Neuronal stem cell (in vitro differentiated cells): ENCODE data around the gene RPLP1. TPM values are rescaled to one million over a fixed set of nuclear protein-coding genes. Genes with fewer than 3 reads are reported as not detected.

Experiments
- DNase-seq: peaks from one replicate; pipeline ENCODE4 v3.0.0-alpha.2; 2013; ENCODE audit warnings: low spot score
- H2AFZ ChIP-seq: one replicate; pipeline ENCODE4 v1.6.1; 2013; ENCODE audit warnings: mild to moderate bottlenecking, low read length, inconsistent platforms
- H2AK5ac ChIP-seq: 2 replicates; pipeline ENCODE4 v1.6.1; 2013; ENCODE audit warnings: low read depth, mild to moderate bottlenecking, inconsistent platforms, low read length, moderate library complexity, mixed read lengths
- H2BK120ac ChIP-seq: 2 replicates; pipeline ENCODE4 v1.6.1; 2013; ENCODE audit warnings: low read depth, mild to moderate bottlenecking, inconsistent platforms, low read length, moderate library complexity, mixed read lengths
- H2BK12ac ChIP-seq: one replicate; pipeline ENCODE4 v1.6.1; 2013; ENCODE audit warnings: low read length, inconsistent platforms
- H2BK15ac ChIP-seq: 2 replicates; pipeline ENCODE4 v1.6.1; 2013; ENCODE audit warnings: mild to moderate bottlenecking, low read length, inconsistent platforms, mixed read lengths
- H2BK5ac ChIP-seq: one replicate; pipeline ENCODE4 v1.6.1; 2013; ENCODE audit warnings: inconsistent platforms, mild to moderate bottlenecking, low read length, moderate library complexity
- H3K14ac ChIP-seq: one replicate; pipeline ENCODE4 v1.6.1; 2013; ENCODE audit warnings: low read length, inconsistent platforms
- H3K18ac ChIP-seq: 2 replicates; pipeline ENCODE4 v1.6.1; 2013; ENCODE audit warnings: low read length, inconsistent platforms
- H3K23ac ChIP-seq: 2 replicates; pipeline ENCODE4 v1.6.1; 2013; ENCODE audit warnings: low read depth, mild to moderate bottlenecking, mixed read lengths, low read length, inconsistent platforms; ENCODE audit not compliant: poor library complexity
- H3K27ac ChIP-seq: replicated peaks from 3 replicates; pipeline ENCODE4 v1.5.1; 2013; ENCODE audit warnings: low read length, inconsistent platforms
- H3K27me3 ChIP-seq, 3 experiments: 2 replicates each; pipeline ENCODE4 v1.6.1; 2013; ENCODE audit warnings: low read length in 3 of 3, mild to moderate bottlenecking in 2 of 3, inconsistent platforms in 1 of 3, low read depth in 1 of 3, mixed read lengths in 1 of 3, moderate library complexity in 1 of 3; ENCODE audit not compliant: control insufficient read depth in 3 of 3, insufficient read depth in 3 of 3
- H3K36me3 ChIP-seq, 2 donors: replicated peaks in 1 of 2; 2 replicates each; pipeline ENCODE4 v1.6.1; 2013; ENCODE audit warnings: low read length in 2 of 2; ENCODE audit not compliant: control insufficient read depth in 2 of 2, insufficient read depth in 2 of 2
- H3K4ac ChIP-seq: 2 replicates; pipeline ENCODE4 v1.6.1; 2013; ENCODE audit warnings: inconsistent platforms, mild to moderate bottlenecking, low read length, moderate library complexity
- H3K4me1 ChIP-seq, 2 donors: 1 replicate in 1 of 2; 2 replicates in 1 of 2; pipeline ENCODE4 v1.6.1; 2013; ENCODE audit warnings: low read length in 2 of 2, low read depth in 1 of 2; ENCODE audit not compliant: control insufficient read depth in 2 of 2, insufficient read depth in 1 of 2
- H3K4me2 ChIP-seq: one replicate; pipeline ENCODE4 v1.6.1; 2013; ENCODE audit warnings: mild to moderate bottlenecking, low read length, inconsistent platforms; ENCODE audit not compliant: insufficient read depth, poor library complexity, severe bottlenecking
- H3K4me3 ChIP-seq, 2 donors: 2 replicates each; pipeline ENCODE4 v1.5.1; 2013; ENCODE audit warnings: low read length in 2 of 2, mild to moderate bottlenecking in 2 of 2, inconsistent platforms in 1 of 2, moderate library complexity in 1 of 2
- H3K79me1 ChIP-seq: one replicate; pipeline ENCODE4 v1.6.1; 2013; ENCODE audit warnings: low read depth, mild to moderate bottlenecking, inconsistent platforms, low read length, moderate library complexity
- H3K9ac ChIP-seq: one replicate; pipeline ENCODE4 v1.6.1; 2013; ENCODE audit warnings: mild to moderate bottlenecking, low read depth, low read length, inconsistent platforms; ENCODE audit not compliant: poor library complexity
- H3K9me3 ChIP-seq, 2 donors: replicated peaks in 1 of 2; 2 replicates each; pipeline versions ENCODE3 to v1.6.1; 2013; ENCODE audit warnings: low read length in 2 of 2, mild to moderate bottlenecking in 2 of 2, inconsistent platforms in 1 of 2, low read depth in 1 of 2, mixed read lengths in 1 of 2, moderate library complexity in 1 of 2; ENCODE audit not compliant: control insufficient read depth in 2 of 2, insufficient read depth in 1 of 2
- H4K8ac ChIP-seq: one replicate; pipeline ENCODE4 v1.6.1; 2013; ENCODE audit warnings: low read depth, mild to moderate bottlenecking, inconsistent platforms, low read length, moderate library complexity
- H4K91ac ChIP-seq: one replicate; pipeline ENCODE4 v1.6.1; 2013; ENCODE audit warnings: low read length, low read depth, mild to moderate bottlenecking, inconsistent platforms; ENCODE audit not compliant: poor library complexity
- WGBS, 2 donors: extraction: QIAGEN DNeasy Blood & Tissue Kit; methylation state at CpG; one replicate each; pipeline ENCODE4 v1.1.7; 2013; ENCODE audit warnings: missing lambda C conversion rate in 2 of 2, mixed read lengths in 1 of 2; ENCODE audit not compliant: insufficient read length in 2 of 2, insufficient replicate concordance in 1 of 2; ENCODE audit errors: extremely low coverage in 2 of 2; 5-methylcytosine and 5-hydroxymethylcytosine counted together
- polyA plus RNA-seq, 2 experiments: library from polyadenylated mRNA; stranded (reverse); fragments of 200-250 nt; gene quantifications; one replicate each; pipeline ENCODE4 v1.2.3, GENCODE V29; 2013

Gene RPLP1
- polyA plus RNA-seq (2013, experiment 1 of 2), result 3,764 TPM
- polyA plus RNA-seq (2013, experiment 2 of 2), result 3,897 TPM

GRCh38 chr15:69452692-69453521, at the start of gene RPLP1:
Gene RPLP1, plus strand, starts transcription at chr15:69452818. Its CDS starts 131 bp downstream, at chr15:69452949.
- Histone ChIP-seq H3K36me3 (peaks cover 16 to 65% of the 10 kb centered on the region in 2 donors), H2BK12ac (no peak within 1 kb of the TSS)

GRCh38 chr15:69403594-69403993, 49.0 kb upstream of the RPLP1 start:
- Histone ChIP-seq H2BK5ac (no peak overlapping the region), H3K18ac (no peak overlapping the region), H3K9ac (no peak overlapping the region), H2BK120ac (no peak overlapping the region), H2AK5ac (no peak overlapping the region), H4K91ac (no peak overlapping the region), H3K27me3 (no peaks in the 10 kb centered on the region), H3K14ac (no peak overlapping the region), H3K4me2 (no peak overlapping the region), H3K36me3 (no peaks in the 10 kb centered on the region), H3K4me3 (no peak overlapping the region), H2BK15ac (no peak overlapping the region), H2BK12ac (no peak overlapping the region), H3K4ac (no peak overlapping the region), H3K4me1 (peaks cover 0 to under 1% of the 10 kb centered on the region in 2 donors), H2AFZ (no peak overlapping the region), H3K9me3 (no peaks in the 10 kb centered on the region), H3K27ac (no peak overlapping the region), H3K23ac (no peak overlapping the region), H3K79me1 (no peaks in the 10 kb centered on the region), H4K8ac (no peak overlapping the region)
- DNase-seq, result no peak
- no CpG with 5 or more reads among the region's 4 CpGs for WGBS, 2 donors

More at GRCh38 chr15:69452692-69453521, at the start of gene RPLP1:
- peak; percentile 90 for DNase-seq
- peak within 1 kb of the TSS; percentile 24 for H2AK5ac ChIP-seq
- H4K91ac ChIP-seq, result no peak within 1 kb of the TSS
- peaks cover 4 to 9% of the 10 kb centered on the region in 2 donors for H3K4me1 ChIP-seq
- no peaks in the 10 kb centered on the region for H3K9me3 ChIP-seq
- peak within 1 kb of the TSS; percentile 19 for H3K4ac ChIP-seq
- H3K4me3 ChIP-seq, result peak within 1 kb of the TSS; percentile 97 to 98
- H2BK5ac ChIP-seq, result peak within 1 kb of the TSS; percentile 40
- H3K27ac ChIP-seq, result peak within 1 kb of the TSS; percentile 76
- H3K14ac ChIP-seq, result peak within 1 kb of the TSS; percentile 89
- no peaks in the 10 kb centered on the region for H3K79me1 ChIP-seq
- H3K23ac ChIP-seq, result peak within 1 kb of the TSS; percentile 97
- peak within 1 kb of the TSS; percentile 94 for H3K18ac ChIP-seq
- peak within 1 kb of the TSS; percentile 90 for H3K4me2 ChIP-seq
- H2BK15ac ChIP-seq, result no peak within 1 kb of the TSS
- peak within 1 kb of the TSS; percentile 97 for H3K9ac ChIP-seq
- no CpG with 5 or more reads among the region's 77 CpGs for WGBS, 2 donors
- no peaks in the 10 kb centered on the region for H3K27me3 ChIP-seq
- H2BK120ac ChIP-seq, result no peak within 1 kb of the TSS
- peak within 1 kb of the TSS; percentile 53 for H4K8ac ChIP-seq
- peak within 1 kb of the TSS; percentile 79 for H2AFZ ChIP-seq

- H2AK5ac ChIP-seq, result no peak overlapping the region
- H2AFZ ChIP-seq, result no peak overlapping the region
- H3K36me3 ChIP-seq, result no peaks in the 10 kb centered on the region
- no peak overlapping the region for H4K8ac ChIP-seq
- no CpG with 5 or more reads among the region's 3 CpGs for WGBS, 2 donors
- no peak overlapping the region for H3K23ac ChIP-seq
- no peak overlapping the region for H4K91ac ChIP-seq
- H3K4ac ChIP-seq, result no peak overlapping the region
- no peaks in the 10 kb centered on the region for H3K9me3 ChIP-seq
- H3K9ac ChIP-seq, result no peak overlapping the region
- no peak overlapping the region for H3K4me2 ChIP-seq
- DNase-seq, result no peak
- H3K4me1 ChIP-seq, result no peaks in the 10 kb centered on the region
- H3K18ac ChIP-seq, result no peak overlapping the region
- no peaks in the 10 kb centered on the region for H3K79me1 ChIP-seq
- H3K4me3 ChIP-seq, result no peak overlapping the region
- H2BK12ac ChIP-seq, result no peak overlapping the region
- no peaks in the 10 kb centered on the region for H3K27me3 ChIP-seq
- no peak overlapping the region for H2BK5ac ChIP-seq
- no peak overlapping the region for H2BK15ac ChIP-seq
- H2BK120ac ChIP-seq, result no peak overlapping the region
- no peak overlapping the region for H3K14ac ChIP-seq
- H3K27ac ChIP-seq, result no peak overlapping the region
Observed at GRCh38 chr15:69405110-69405509, 47.5 kb upstream of the RPLP1 start.

- Histone ChIP-seq H3K27me3 (no peaks in the 10 kb centered on the region), H2AK5ac (no peak overlapping the region), H3K4me2 (no peak overlapping the region), H3K36me3 (no peaks in the 10 kb centered on the region), H2BK15ac (no peak overlapping the region), H4K91ac (no peak overlapping the region), H2AFZ (no peak overlapping the region), H3K14ac (no peak overlapping the region), H2BK12ac (no peak overlapping the region), H3K79me1 (no peaks in the 10 kb centered on the region), H3K9ac (no peak overlapping the region), H3K23ac (no peak overlapping the region), H2BK120ac (no peak overlapping the region), H3K18ac (no peak overlapping the region), H2BK5ac (no peak overlapping the region), H4K8ac (no peak overlapping the region), H3K4me3 (no peak overlapping the region), H3K4ac (no peak overlapping the region), H3K9me3 (no peaks in the 10 kb centered on the region), H3K4me1 (no peaks in the 10 kb centered on the region), H3K27ac (no peak overlapping the region)
- no CpG with 5 or more reads among the region's 3 CpGs for WGBS, 2 donors
- DNase-seq, result no peak
Observed at GRCh38 chr15:69407719-69408400, 44.8 kb upstream of the RPLP1 start.
